MM.1S (cell line): ENCODE data around the gene SETBP1.

Experiments used
- EZH2phosphoT487 ChIP-seq: fragments of 300-600 bp; sonication (generic); IDR thresholded peaks from 2 replicates; pipeline ENCODE4 v1.6.1; 2018; ENCODE audit warnings: antibody characterized with exemption, low read length
- TF ChIP-seq, protein P1 (sequence below): fragments of 300-600 bp; sonication (generic); IDR thresholded peaks from 2 replicates; pipeline ENCODE4 v1.5.1; 2016; ENCODE audit warnings: antibody characterized with exemption, low read length, mixed read lengths

- TF ChIP-seq, protein P1, sequence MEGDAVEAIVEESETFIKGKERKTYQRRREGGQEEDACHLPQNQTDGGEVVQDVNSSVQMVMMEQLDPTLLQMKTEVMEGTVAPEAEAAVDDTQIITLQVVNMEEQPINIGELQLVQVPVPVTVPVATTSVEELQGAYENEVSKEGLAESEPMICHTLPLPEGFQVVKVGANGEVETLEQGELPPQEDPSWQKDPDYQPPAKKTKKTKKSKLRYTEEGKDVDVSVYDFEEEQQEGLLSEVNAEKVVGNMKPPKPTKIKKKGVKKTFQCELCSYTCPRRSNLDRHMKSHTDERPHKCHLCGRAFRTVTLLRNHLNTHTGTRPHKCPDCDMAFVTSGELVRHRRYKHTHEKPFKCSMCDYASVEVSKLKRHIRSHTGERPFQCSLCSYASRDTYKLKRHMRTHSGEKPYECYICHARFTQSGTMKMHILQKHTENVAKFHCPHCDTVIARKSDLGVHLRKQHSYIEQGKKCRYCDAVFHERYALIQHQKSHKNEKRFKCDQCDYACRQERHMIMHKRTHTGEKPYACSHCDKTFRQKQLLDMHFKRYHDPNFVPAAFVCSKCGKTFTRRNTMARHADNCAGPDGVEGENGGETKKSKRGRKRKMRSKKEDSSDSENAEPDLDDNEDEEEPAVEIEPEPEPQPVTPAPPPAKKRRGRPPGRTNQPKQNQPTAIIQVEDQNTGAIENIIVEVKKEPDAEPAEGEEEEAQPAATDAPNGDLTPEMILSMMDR = no peak
- no peak for TF ChIP-seq EZH2phosphoT487
Measured at GRCh38 chr18:44716697-44717163, 36.0 kb downstream of the SETBP1 start.
